Mucosa of stomach (tissue), 1 donor: ENCODE measurements around the gene CPLX3.

Experiments
- H3K27me3 ChIP-seq: one replicate; pipeline ENCODE4 v1.7.0; 2013; ENCODE audit warnings: mild to moderate bottlenecking, low read length; ENCODE audit not compliant: control insufficient read depth, insufficient read depth
- H3K36me3 ChIP-seq: one replicate; pipeline ENCODE4 v1.7.0; 2013; ENCODE audit warnings: low read length; ENCODE audit not compliant: control insufficient read depth, insufficient read depth
- H3K4me1 ChIP-seq: one replicate; pipeline ENCODE4 v1.7.0; 2013; ENCODE audit warnings: mild to moderate bottlenecking, low read length; ENCODE audit not compliant: control insufficient read depth, insufficient read depth
- H3K4me3 ChIP-seq: one replicate; pipeline ENCODE4 v1.7.0; 2013; ENCODE audit warnings: low read length
- H3K9ac ChIP-seq: one replicate; pipeline ENCODE4 v1.7.0; 2013; ENCODE audit warnings: mild to moderate bottlenecking, low read length, moderate library complexity
- H3K9me3 ChIP-seq: one replicate; pipeline ENCODE4 v1.7.0; 2013; ENCODE audit warnings: mild to moderate bottlenecking, low read length, moderate library complexity; ENCODE audit not compliant: control insufficient read depth
- donor health status: Pancreatic carcinoma.

The CPLX3 gene, protein sequence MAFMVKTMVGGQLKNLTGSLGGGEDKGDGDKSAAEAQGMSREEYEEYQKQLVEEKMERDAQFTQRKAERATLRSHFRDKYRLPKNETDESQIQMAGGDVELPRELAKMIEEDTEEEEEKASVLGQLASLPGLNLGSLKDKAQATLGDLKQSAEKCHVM

DNA sequence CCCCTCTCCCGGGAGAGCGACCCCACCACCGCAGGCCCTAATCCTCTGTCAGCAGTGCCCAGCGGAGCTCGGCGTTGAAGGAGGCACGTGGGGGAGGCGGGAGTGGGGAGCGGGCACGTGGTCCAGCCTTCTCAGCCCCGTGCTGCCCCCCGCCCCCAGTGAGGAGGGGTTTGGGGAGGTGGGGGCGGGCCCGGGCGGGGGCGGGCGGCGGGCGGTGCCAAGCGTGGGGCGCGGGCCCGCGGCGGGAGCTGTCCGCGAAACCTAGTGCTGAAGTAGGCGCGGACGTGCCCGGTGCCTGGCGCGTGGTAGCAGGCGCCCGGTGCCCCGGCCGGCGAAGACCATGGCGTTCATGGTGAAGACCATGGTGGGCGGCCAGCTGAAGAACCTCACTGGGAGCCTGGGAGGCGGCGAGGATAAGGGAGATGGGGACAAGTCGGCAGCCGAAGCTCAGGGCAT, at the start of gene CPLX3:
Gene CPLX3 (plus strand): TSS at position 264 of the 456 bp plus-strand sequence. CDS start 77 bp downstream, at position 341.
- Histone ChIP-seq H3K4me3 (no peak within 1 kb of the TSS), H3K4me1 (no peaks in the 10 kb centered on the region), H3K9ac (no peak within 1 kb of the TSS), H3K27me3 (peaks cover 32% of the 10 kb centered on the region), H3K9me3 (no peaks in the 10 kb centered on the region), H3K36me3 (no peaks in the 10 kb centered on the region)

DNA sequence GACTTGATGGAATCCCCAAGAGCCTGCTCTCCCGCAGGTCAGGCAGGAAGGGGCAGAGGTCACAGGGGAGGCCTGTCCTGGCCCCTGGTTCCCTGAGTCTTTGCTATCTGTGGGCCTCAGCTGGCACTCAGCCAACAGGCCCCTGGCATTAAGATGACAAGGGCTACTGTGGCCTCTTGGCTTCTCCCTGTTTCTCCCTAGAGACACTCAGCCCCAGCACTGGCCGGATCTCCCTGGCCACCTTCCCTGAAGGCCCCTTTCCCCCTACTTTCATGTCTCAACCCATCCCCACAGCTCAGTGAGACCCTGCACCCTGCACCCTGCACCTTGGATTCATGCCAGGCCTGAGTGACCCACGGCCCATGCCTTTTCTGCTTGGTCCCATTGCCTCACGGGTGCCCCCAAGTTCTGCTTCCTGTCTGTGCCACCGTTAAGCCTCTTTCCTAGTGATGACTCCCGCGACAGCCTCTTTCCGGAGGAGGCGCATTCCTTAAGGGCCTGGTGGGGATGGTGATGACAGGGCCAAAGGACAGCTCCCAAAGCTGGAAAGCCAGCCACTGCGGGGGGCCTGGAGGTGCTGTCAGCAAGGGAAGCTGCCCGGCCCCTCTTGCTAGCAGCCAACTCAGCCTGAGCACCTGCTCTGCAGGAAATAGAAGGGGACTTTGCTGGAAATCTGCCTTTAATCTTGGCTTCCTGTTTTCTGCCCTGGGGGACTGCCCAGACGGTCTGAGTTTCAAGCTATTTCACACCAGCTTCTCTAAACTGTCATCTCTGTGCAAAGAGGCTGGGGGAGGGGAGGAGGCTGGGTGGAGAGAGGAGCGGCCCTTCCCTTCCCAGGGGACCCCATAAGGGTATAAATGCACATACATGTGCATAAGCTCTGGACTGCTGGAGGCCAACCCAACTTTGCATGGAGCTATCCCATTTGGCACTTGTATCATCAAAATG, 49.3 kb upstream of the CPLX3 start:
- no peaks in the 10 kb centered on the region for H3K9me3 ChIP-seq
- peaks cover 68% of the 10 kb centered on the region for H3K4me1 ChIP-seq
- H3K9ac ChIP-seq = no peak overlapping the region
- H3K4me3 ChIP-seq = no peak overlapping the region
- H3K36me3 ChIP-seq = no peaks in the 10 kb centered on the region
- H3K27me3 ChIP-seq = no peaks in the 10 kb centered on the region

DNA sequence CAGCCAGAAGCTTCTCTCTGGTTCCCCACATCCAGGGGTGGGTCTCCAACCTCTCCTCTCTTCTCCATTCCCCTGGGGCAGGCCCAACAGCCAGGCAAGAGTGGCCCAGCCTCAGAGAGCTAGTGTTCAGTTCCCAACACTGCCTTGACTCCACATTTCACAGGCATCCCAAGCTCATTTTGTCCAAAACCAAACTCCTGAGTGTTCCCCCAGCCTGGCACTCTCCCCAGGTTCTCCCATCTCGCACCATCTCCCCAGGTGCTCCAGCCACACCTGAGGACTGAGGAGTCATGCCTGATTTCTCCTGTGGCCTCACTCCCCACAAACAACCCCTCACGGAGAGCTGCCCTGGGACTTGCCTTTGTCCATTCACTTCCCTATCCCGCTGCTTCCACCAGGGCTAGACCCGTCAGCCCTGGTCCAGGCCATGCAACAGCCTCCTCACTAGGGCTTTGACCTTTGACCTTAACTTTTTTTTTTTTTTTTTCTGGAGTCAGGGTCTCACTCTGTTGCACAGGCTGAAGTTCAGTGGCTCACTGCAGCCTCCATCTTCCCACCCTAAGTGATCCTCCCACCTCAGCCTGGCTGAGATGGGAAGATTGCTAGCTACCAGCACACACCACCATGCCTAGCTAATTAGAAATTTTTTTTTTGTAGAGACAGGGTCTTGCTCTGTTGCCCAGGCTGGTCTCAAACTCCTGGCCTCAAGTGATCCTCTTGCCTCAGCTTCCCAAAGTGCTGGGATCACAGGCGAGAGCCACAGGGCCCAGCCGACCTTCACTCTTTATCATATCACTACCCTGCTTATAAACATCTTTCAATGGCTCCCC, 48.4 kb upstream of the CPLX3 start:
- H3K27me3 ChIP-seq = no peaks in the 10 kb centered on the region
- peaks cover 70% of the 10 kb centered on the region for H3K4me1 ChIP-seq
- no peaks in the 10 kb centered on the region for H3K9me3 ChIP-seq
- no peak overlapping the region for H3K9ac ChIP-seq
- no peak overlapping the region for H3K4me3 ChIP-seq
- no peaks in the 10 kb centered on the region for H3K36me3 ChIP-seq

- Histone ChIP-seq H3K9ac (no peak overlapping the region), H3K9me3 (no peaks in the 10 kb centered on the region), H3K4me1 (peaks cover 70% of the 10 kb centered on the region), H3K4me3 (no peak overlapping the region), H3K36me3 (no peaks in the 10 kb centered on the region), H3K27me3 (no peaks in the 10 kb centered on the region)
Observed at GRCh38 chr15:74778599-74778970, 47.8 kb upstream of the CPLX3 start.

DNA sequence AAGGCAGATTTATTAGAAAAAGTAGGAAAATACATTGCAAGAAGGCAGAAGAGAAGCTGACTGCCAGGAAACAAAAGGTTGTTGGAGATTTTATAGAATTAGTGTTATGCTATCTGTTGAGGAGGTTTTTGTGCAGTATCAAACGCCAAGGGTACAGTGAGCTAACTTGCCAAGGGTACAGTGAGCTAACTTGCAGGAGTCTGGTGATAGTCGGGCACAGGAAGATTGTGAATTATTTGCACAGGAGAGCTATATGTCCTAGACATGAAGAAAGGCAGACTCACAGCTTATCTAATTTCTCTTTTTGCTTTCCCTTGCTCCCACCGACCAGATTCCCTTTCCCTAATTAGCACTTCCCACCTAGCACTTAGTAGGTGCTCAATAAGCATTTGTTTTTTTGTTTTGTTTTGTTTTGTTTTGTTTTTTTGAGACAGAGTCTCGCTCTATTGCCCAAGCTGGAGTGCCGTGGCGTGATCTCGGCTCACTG, 47.2 kb upstream of the CPLX3 start:
- no peak overlapping the region for H3K4me3 ChIP-seq
- H3K9ac ChIP-seq = no peak overlapping the region
- no peaks in the 10 kb centered on the region for H3K27me3 ChIP-seq
- no peaks in the 10 kb centered on the region for H3K36me3 ChIP-seq
- no peaks in the 10 kb centered on the region for H3K9me3 ChIP-seq
- peaks cover 70% of the 10 kb centered on the region for H3K4me1 ChIP-seq

GRCh38 chr15:74780523-74781430, 45.6 kb upstream of the CPLX3 start:
- Histone ChIP-seq H3K9me3 (no peaks in the 10 kb centered on the region), H3K4me3 (no peak overlapping the region), H3K4me1 (peaks cover 72% of the 10 kb centered on the region), H3K9ac (no peak overlapping the region), H3K36me3 (no peaks in the 10 kb centered on the region), H3K27me3 (no peaks in the 10 kb centered on the region)

- H3K9me3 ChIP-seq = no peaks in the 10 kb centered on the region
- H3K4me1 ChIP-seq = peaks cover 78% of the 10 kb centered on the region
- no peaks in the 10 kb centered on the region for H3K27me3 ChIP-seq
- H3K36me3 ChIP-seq = no peaks in the 10 kb centered on the region
- peak within 1 kb of the TSS; percentile 70 for H3K9ac ChIP-seq
- peak within 1 kb of the TSS; percentile 43 for H3K4me3 ChIP-seq
Observed at GRCh38 chr15:74781431-74782258, 44.8 kb upstream of the CPLX3 start, which contains the start of gene CSK. Gene CSK, plus strand, starts transcription at chr15:74782080. Its CDS starts 16,218 bp downstream, at chr15:74798298.

GRCh38 chr15:74782259-74783071, 44.0 kb upstream of the CPLX3 start:
- H3K36me3 ChIP-seq = no peaks in the 10 kb centered on the region
- H3K9ac ChIP-seq = peak overlapping the region; percentile 70
- no peaks in the 10 kb centered on the region for H3K9me3 ChIP-seq
- peaks cover 78% of the 10 kb centered on the region for H3K4me1 ChIP-seq
- H3K4me3 ChIP-seq = peak overlapping the region; percentile 43
- H3K27me3 ChIP-seq = no peaks in the 10 kb centered on the region

GRCh38 chr15:74783072-74783807, 43.2 kb upstream of the CPLX3 start:
- Histone ChIP-seq H3K4me3 (peak overlapping the region; percentile 43), H3K4me1 (peaks cover 78% of the 10 kb centered on the region), H3K9ac (peak overlapping the region; percentile 70)

More at GRCh38 chr15:74783072-74783807, 43.2 kb upstream of the CPLX3 start:
- no peaks in the 10 kb centered on the region for H3K27me3 ChIP-seq
- no peaks in the 10 kb centered on the region for H3K36me3 ChIP-seq
- H3K9me3 ChIP-seq = no peaks in the 10 kb centered on the region
